Muscle of arm (tissue), 12 donors: Measurements from ENCODE around the gene ARMC7. TPM values are rescaled to one million over a fixed set of nuclear protein-coding genes. Genes with fewer than 3 reads are reported as not detected.
A peak's percentile ranks its signal among the peaks of the same experiment; 100 is the strongest.

Experiments used
- DNase-seq: peaks from one replicate; pipeline ENCODE4 v3.0.0-alpha.2; 2013
- polyA plus RNA-seq, 12 donors: library from polyadenylated mRNA; unstranded; fragments of 120-200 nt; gene quantifications; one replicate each; pipeline ENCODE4 v1.2.1, GENCODE V29; 2013; ENCODE audit not compliant: insufficient read length in 12 of 12

The ARMC7 gene
- polyA plus RNA-seq, 12 donors: 5.0 to 8.4 (median 6.7) TPM; not detected in 1

DNA sequence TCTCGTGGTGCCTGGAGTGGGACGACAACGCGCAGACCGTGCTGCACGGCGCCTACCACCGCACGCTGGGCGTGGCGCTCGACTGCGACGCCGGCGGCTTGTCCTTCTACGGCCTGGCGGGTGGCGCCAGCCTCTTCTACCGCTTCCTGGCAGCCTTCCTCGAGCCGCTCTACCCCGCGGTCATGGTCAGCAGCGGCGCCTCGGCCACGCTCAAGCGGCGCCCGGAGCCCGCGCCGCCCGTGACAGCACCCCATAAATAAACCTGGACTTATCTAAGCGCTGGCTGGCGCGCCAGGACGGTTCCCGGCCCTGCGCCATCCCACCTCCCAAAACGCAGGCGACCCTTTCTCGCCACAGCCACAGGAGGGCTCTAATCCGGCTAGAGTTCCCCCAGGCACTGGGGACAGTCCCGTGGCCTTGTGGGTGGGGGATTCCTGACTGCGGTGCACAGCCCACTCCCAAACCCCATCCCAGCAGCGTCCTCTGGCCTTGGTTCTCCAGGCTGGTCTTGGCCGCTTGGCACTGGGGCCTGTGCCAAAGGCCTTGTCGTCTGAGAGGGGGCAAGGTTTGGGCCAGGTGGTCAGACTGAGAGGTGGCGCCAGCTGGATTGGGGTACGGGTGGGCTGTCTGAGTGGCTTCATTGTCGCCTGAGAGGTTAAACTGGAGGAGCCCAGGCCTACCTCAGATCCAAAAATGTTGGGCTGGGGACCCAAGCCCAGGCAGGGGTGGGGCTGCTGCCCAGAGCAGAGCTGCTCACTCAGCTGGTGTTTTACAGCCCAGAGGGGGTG lies 32.1 kb upstream of the ARMC7 start:
- DNase-seq: no peak

DNA sequence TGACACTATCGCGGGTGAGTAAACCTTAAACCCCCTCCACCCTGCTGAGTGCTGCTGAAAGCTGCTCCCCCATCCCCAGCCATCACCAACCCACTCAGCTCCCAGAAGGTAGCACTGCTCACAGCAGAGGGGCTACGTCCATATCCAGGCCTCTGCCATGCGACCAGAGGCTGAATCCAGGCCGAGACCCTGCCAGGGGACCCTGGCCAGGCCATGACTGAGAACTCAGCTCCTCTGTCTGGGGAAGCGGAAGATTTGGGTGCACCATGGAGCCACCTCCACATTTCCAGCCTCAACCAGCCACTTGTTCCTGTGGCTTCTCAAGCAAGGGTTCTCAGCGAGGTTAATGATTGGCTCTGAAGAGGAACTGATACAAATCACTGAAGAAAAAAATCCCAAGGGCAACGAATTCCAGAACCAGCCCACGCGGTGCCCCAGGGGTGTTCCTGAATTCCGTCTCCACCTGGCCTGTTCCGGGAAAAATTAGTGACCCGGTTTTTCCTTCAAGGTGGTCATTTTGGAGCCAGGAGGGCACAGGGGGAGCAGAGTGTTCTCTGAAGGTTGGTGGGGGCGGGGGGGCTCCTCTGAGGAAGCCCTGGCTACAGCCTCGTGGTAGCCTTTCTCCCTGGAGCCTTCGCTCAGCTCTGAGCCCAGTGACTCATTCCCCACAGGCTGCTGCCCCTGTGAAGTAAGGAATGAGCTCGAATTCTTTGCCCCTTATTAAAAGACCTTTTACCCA lies 31.3 kb upstream of the ARMC7 start:
- DNase-seq: no peak

DNA sequence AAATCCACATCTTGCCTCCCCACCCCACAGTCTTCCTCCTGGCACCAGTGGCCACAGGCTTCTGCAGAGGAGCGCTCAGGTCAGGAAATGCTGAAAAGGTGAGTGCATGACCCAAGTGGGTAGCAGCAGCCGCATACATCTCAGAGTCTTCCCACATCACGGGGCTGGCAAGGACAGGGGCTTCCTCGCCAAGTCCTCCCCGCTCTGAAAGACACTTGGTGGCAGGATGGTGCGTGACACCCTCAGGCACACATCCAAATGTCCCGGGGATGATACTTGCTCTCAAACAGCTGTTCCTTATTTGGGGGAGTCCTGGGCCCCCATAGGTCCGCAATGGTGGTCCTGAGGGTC lies 30.8 kb upstream of the ARMC7 start:
- DNase-seq: no peak

DNA sequence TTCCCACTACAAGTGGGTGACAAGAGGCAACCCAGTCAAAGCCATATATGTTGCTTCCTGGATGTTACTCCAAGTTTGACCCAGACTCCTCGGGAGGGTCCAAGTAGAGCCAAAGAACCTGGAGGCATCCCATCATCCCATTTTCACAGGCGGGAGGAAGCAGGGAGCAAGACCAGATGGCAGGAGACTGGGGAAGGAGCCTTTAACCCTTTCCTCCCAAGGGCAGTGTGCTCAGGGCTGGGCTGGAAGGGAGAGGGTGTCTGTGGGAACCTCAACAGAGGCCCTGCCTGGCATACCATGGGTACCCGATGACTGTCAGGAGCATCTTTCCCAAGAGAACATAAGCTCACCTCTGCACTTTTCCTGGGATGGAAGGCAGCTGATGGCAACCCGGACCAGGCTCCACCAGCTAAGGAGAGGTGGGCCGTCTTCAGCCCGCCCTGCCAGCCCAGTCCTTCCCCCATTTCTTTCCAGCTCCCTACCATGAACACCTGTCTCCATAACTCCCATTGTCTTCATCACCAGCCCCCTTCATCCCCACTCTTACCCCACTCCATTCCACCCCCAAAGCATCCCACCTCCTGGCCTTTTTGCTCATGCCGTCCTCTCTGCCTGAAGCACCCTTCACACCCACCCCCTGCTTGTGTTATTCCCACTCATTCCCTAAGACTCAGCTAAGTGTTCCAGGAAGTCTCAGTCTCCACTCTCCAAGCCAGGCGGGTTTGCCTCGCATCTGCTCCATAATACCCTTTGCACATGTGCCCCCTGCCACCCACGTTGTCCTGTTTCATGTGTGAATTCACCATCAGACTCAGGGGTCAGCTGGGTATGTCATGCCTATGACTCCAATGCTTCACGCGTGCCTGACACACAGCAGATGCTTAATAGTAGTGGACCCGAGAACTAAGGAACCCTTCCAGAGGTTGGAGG lies 27.9 kb upstream of the ARMC7 start:
- no peak for DNase-seq

DNA sequence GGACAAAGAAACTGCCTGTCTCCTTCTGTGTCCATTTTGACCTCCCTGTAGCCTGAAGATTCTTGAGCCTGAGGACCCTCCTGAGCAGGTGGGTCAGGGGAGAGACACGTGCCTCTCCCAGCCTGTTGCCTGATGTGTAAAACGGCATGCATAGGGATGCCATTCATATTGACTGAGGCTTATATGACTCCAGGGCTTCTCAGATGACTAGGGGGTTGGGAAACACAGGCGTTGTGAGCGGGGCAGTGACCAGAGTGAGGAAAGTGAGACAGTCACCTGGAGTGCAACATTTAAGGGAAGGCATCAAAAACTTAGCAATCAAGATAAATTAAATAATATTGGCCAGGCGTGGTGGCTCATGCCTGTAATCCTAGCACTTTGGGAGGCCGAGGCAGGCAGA lies 27.1 kb upstream of the ARMC7 start:
- no peak for DNase-seq

DNA sequence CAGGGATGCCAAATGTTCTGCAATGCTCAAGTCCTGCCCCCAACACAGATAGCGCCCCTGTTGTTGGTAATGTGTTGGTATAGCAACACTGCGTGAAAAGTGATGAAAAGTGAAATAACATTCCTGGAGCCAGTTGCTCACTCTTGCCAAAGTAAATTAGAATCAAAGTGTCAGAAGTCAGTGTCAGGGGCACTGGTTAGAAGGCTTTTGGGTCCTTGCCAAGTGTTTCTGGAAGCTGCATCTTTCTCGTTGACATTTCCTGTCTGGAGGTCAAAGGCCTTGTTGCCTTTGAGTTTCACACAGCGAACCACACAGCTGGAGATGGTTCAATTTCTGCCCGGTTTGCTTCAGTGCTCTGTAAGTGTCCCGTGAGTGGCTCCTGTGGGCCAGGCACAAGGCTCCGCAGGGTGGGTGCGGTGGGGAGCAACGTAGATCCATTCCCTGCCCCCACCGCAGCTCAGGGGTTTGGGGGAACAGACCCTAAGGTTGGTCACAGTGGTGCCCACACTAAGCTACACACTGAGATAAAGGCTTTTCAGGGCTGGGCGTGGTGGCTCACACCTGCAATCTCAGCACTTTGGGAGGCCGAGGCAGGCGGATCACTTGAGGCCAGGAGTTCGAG lies 25.6 kb upstream of the ARMC7 start:
- DNase-seq: no peak

- DNase-seq: no peak
Observed at GRCh38 chr17:75086496-75087181, 23.1 kb upstream of the ARMC7 start.

DNA sequence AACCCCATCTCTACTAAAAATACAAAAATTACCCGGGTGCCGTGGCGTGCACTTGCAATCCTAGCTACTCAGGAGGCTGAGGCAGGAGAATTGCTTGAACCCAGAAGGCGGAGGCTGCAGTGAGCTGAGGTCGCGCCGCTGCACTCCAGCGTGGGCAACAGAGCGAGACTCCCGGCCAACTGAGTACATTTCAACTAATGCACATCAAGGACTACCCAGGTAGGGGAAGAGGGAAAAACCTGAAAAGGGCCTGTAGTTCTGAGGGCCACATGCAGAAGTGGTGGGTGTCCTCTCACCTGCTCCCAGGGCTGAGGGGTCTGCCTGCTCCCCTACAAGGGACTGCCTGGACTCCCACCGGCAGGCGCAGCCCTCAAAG lies 22.6 kb upstream of the ARMC7 start:
- DNase-seq: no peak

- DNase-seq: peak; percentile 78
Observed at GRCh38 chr17:75087558-75088453, 22.0 kb upstream of the ARMC7 start, which contains the start of gene SLC16A5. Gene SLC16A5 (plus strand): TSS chr17:75087954. CDS start chr17:75093637, 5,683 bp downstream.

DNA sequence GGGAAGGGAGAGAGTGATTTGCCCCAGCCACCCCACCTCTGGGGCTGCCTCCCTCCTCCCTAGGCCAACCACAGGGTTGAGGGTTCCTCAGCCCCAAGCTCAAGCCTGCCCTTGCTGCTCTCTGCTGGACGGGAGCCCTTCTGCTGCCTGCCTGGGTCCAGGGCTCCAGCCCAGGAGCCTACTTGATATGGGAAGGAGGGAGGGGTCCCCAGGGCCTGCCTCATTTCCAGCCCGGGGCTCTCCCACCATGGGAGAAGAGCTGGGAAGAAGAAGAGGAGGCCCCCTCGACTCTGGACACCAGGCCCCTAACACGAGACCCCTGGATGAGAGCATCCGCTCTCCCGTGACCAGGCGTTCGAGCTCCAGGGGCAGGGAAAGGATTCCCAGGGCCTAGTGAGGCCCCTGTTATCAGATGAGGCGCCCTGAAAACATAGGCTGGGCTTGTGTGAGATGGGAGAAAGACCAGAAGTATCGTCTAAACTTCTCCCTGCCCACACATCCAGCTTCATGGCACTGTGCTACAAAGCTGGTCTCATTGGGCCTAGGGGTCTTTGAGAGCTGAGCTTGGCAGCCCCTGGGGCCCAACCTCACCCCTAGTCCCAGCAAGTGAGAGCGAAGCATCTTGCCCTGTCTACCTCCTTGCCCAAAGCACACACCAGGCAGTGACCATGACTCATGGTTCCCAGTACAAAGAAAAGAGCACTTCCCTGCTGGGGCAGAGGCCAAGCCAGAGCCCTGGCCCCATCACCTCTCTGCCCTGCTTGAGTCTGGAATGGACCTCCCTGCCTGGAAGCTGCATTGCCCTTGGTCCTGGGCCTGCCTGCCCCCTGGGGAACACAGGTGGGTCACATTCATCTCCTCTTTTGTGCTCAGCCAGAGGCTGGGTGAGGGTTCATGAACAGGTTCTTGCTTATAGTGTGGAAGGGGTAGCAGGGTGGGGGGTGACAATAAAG lies 21.0 kb upstream of the ARMC7 start:
- no peak for DNase-seq

- no peak for DNase-seq
Observed at GRCh38 chr17:75090871-75091854, 18.6 kb upstream of the ARMC7 start.

DNA sequence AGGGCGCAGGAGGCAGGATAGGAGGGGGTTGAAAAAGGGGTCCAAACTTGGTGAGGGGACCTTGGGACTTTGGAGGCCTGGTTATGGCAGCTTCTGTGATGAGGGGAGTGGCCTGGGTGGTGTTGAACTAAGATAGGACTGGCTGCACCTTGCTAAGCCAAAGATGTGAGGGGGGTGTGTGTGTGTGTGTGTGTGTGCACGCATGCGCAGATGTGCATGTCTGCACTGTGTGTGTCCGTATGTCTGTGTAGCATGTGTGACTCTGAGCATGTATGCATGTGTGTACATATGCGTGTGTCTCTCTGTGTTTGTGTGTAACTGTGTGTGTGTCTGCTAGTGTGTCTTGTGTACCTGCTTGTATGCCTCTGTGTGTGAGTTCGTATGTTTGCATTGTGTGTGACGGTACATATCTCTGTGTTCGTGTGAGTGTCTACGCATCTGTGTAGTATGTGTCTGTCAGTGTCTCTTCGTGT lies 17.9 kb upstream of the ARMC7 start:
- DNase-seq: no peak

GRCh38 chr17:75093548-75094158 lies 16.1 kb upstream of the ARMC7 start:
- DNase-seq: no peak

DNA sequence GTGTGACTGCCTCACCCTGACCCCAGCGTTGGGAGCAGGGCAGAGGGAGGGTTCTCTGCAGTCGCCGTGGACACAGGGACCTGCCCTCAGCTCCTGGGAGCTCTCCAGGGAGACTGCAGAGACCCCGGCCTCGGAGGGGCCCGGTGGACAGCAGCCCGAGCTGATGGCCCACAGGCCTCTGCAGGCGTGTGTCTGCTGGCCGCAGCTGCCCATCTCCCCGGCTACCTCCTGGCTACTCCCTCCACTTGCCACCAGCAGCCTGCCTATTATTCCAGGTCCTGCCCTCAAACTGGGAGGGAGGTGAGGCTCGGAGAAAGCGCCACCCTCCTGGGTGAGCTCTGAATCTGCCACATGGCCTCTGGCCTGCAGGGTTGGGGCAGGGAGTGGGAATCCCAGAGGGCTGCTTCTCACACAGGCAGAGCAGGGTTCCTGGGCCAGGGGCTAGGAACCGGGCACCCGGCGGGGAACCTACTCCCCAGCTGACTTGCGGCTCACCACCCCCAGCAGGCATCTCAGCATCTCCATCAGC lies 14.8 kb upstream of the ARMC7 start:
- DNase-seq: no peak

DNA sequence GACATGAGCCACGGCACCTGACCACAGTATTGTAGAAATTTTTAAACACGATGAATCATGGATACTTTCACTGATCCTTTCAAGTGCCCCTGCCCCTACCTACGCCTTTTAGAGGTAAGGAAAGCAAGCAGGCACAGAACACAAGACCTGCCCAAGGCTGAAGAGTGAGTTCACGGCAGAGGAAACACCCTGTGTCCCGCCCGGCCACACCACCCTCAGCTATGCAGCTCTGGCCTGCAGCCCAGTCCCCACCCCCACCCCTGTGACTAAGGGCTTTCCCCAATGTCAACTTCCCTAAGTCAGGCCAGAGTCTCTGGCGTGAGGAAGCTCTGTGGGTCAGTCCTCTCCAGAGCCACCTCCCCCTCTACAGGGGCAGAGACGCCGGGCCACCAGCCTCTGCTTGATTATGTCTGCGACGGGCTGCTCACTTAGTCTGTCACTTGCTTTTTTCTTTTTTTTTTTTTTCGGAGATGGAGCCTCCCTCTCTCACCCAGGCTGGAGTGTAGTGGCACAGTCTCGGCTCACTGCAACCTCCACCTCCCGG lies 13.6 kb upstream of the ARMC7 start:
- DNase-seq: no peak

DNA sequence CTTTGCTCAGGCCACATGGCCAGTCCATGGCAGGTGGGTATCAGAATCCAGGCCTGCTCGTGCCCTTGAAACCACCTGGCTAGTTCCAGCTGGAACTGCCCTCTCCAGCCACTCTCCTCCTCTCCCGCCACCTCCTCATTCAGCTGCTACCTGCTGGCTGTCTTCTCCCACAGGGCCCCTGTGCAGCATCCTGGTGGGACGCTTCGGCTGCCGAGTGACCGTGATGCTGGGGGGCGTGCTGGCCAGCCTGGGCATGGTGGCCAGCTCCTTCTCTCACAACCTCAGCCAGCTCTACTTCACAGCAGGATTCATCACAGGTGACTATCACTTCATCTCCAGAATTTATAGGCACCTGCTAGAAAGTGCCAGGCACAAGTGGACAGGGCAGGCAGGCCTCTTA lies 11.9 kb upstream of the ARMC7 start:
- DNase-seq: no peak
